IMR-90 (cell line): ENCODE results near the gene SFR1. TPM values are rescaled to one million over a fixed set of nuclear protein-coding genes. Genes with fewer than 3 reads are reported as not detected.

Source experiments
- ATAC-seq: fragments of 200-7000 bp; cut with Tn5 transposase; 2 replicates; pipeline ENCODE4 v1.9.1; 2020; ENCODE audit warnings: low read depth, mild to moderate bottlenecking, moderate library complexity
- BruUV-seq: library from RNA; stranded (reverse); fragments of 400-500 nt; replicated peaks from 2 replicates; lab custom pipeline; 2021; lab: Mats Ljungman, UMichigan
- CTCF ChIA-PET: fragments of 300-600 bp; formaldehyde crosslinking; extraction: SDS; loops from one replicate; lab custom pipeline; 2021; ENCODE audit warnings: antibody characterized with exemption; lab: Yijun Ruan, JAX
- POLR2A ChIA-PET: fragments of 300-600 bp; sonication (Branson Sonifier 250); formaldehyde crosslinking; loops from one replicate; lab custom pipeline; 2022; ENCODE audit warnings: antibody characterized with exemption; ENCODE audit not compliant: unreplicated experiment; lab: Charles Lee
- DNase-seq: peaks from one replicate; pipeline ENCODE4 v3.0.0; 2013
- H2AFZ ChIP-seq: replicated peaks from 2 replicates; pipeline ENCODE3; 2013; ENCODE audit warnings: low read length, mild to moderate bottlenecking; ENCODE audit not compliant: poor library complexity
- H2AK5ac ChIP-seq: 2 replicates; pipeline ENCODE4 v1.6.1; 2013; ENCODE audit warnings: low read depth, low read length, inconsistent platforms
- H2AK9ac ChIP-seq: replicated peaks from 2 replicates; pipeline ENCODE3; 2013; ENCODE audit warnings: mild to moderate bottlenecking, low read depth, low read length, moderate library complexity; ENCODE audit not compliant: poor library complexity
- H2BK120ac ChIP-seq: 2 replicates; pipeline ENCODE4 v1.6.1; 2013; ENCODE audit warnings: low read depth, low read length, inconsistent platforms
- H2BK15ac ChIP-seq: 3 replicates; pipeline ENCODE4 v1.6.1; 2013; ENCODE audit warnings: low read depth, low read length, inconsistent platforms
- H2BK20ac ChIP-seq: 2 replicates; pipeline ENCODE4 v1.6.1; 2013; ENCODE audit warnings: low read depth, mild to moderate bottlenecking, inconsistent platforms, low read length, moderate library complexity
- H2BK5ac ChIP-seq: 2 replicates; pipeline ENCODE4 v1.6.1; 2013; ENCODE audit warnings: mild to moderate bottlenecking, low read depth, low read length, inconsistent platforms; ENCODE audit not compliant: poor library complexity, severe bottlenecking
- H3K14ac ChIP-seq: replicated peaks from 2 replicates; pipeline ENCODE4 v1.6.1; 2013; ENCODE audit warnings: low read depth, low read length, inconsistent platforms
- H3K18ac ChIP-seq: 2 replicates; pipeline ENCODE4 v1.6.1; 2013; ENCODE audit warnings: low read depth, low read length, control low read depth
- H3K23ac ChIP-seq: 2 replicates; pipeline ENCODE4 v1.6.1; 2013; ENCODE audit warnings: low read depth, low read length, inconsistent platforms
- H3K27ac ChIP-seq: 2 replicates; pipeline ENCODE4 v1.5.1; 2013; ENCODE audit warnings: mild to moderate bottlenecking, control low read depth, low read length; ENCODE audit not compliant: insufficient read depth
- H3K27me3 ChIP-seq: 2 replicates; pipeline ENCODE4 v1.6.1; 2013; ENCODE audit warnings: low read length; ENCODE audit not compliant: control insufficient read depth, insufficient read depth
- H3K36me3 ChIP-seq: 2 replicates; pipeline ENCODE4 v1.6.1; 2013; ENCODE audit warnings: low read length, mixed read lengths; ENCODE audit not compliant: control insufficient read depth, insufficient read depth
- H3K4ac ChIP-seq: 2 replicates; pipeline ENCODE4 v1.6.1; 2013; ENCODE audit warnings: low read depth, low read length, inconsistent platforms
- H3K4me1 ChIP-seq: 2 replicates; pipeline ENCODE4 v1.6.1; 2013; ENCODE audit warnings: low read length, mixed read lengths; ENCODE audit not compliant: control insufficient read depth, insufficient read depth
- H3K4me2 ChIP-seq: 2 replicates; pipeline ENCODE4 v1.6.1; 2013; ENCODE audit warnings: low read depth, mild to moderate bottlenecking, control low read depth, low read length, moderate library complexity
- H3K4me3 ChIP-seq: 2 replicates; pipeline ENCODE4 v1.5.1; 2013; ENCODE audit warnings: low read depth, mild to moderate bottlenecking, control low read depth, low read length, moderate library complexity; ENCODE audit not compliant: insufficient read depth
- H3K56ac ChIP-seq: 2 replicates; pipeline ENCODE4 v1.6.1; 2013; ENCODE audit warnings: low read length, inconsistent platforms; ENCODE audit not compliant: insufficient read depth; ENCODE audit errors: extremely low read depth
- H3K79me1 ChIP-seq, 2 experiments: 2 replicates each; pipeline ENCODE4 v1.6.1; 2013; ENCODE audit warnings: low read length in 2 of 2, inconsistent platforms in 1 of 2, low read depth in 1 of 2
- H3K9ac ChIP-seq: 2 replicates; pipeline ENCODE4 v1.6.1; 2013; ENCODE audit warnings: low read depth, low read length, control low read depth
- H3K9me1 ChIP-seq: 2 replicates; pipeline ENCODE4 v1.6.1; 2013; ENCODE audit warnings: low read length, inconsistent platforms; ENCODE audit not compliant: insufficient read depth
- H3K9me3 ChIP-seq: 2 replicates; pipeline ENCODE4 v1.6.1; 2013; ENCODE audit warnings: low read length; ENCODE audit not compliant: control insufficient read depth, insufficient read depth
- H4K20me1 ChIP-seq: 2 replicates; pipeline ENCODE4 v1.6.1; 2013; ENCODE audit warnings: low read length, inconsistent platforms; ENCODE audit not compliant: insufficient read depth
- H4K5ac ChIP-seq: 2 replicates; pipeline ENCODE4 v1.6.1; 2013; ENCODE audit warnings: mild to moderate bottlenecking, low read depth, low read length, control low read depth
- H4K8ac ChIP-seq, 2 experiments: 2 replicates each; pipeline ENCODE4 v1.6.1; 2013; ENCODE audit warnings: low read depth in 2 of 2, low read length in 2 of 2, control low read depth in 1 of 2, inconsistent platforms in 1 of 2
- H4K91ac ChIP-seq: 2 replicates; pipeline ENCODE4 v1.6.1; 2013; ENCODE audit warnings: low read depth, low read length, inconsistent platforms; ENCODE audit not compliant: insufficient read depth
- BHLHE40 ChIP-seq: fragments of 150-350 bp; IDR thresholded peaks from 2 replicates; pipeline ENCODE4 v1.6.1; 2016; ENCODE audit warnings: mild to moderate bottlenecking, low read depth, low read length
- CEBPB ChIP-seq: IDR thresholded peaks from 2 replicates; pipeline ENCODE4 v1.6.1; 2012; ENCODE audit warnings: low read depth, low read length, improper control_type of control experiment
- CHD1 ChIP-seq: IDR thresholded peaks from 2 replicates; pipeline ENCODE4 v1.6.1; 2012; ENCODE audit warnings: low read depth, low read length, improper control_type of control experiment
- ELK1 ChIP-seq: fragments of 150-350 bp; IDR thresholded peaks from 2 replicates; pipeline ENCODE4 v1.6.1; 2016; ENCODE audit warnings: low read depth, mild to moderate bottlenecking, low read length, moderate library complexity, borderline replicate concordance
- FOS ChIP-seq: fragments of 150-350 bp; IDR thresholded peaks from 2 replicates; pipeline ENCODE4 v1.6.1; 2016; ENCODE audit warnings: low read depth, low read length
- MAFK ChIP-seq: IDR thresholded peaks from 2 replicates; pipeline ENCODE4 v1.6.1; 2012; ENCODE audit warnings: low read depth, low read length, improper control_type of control experiment
- MAZ ChIP-seq: IDR thresholded peaks from 2 replicates; pipeline ENCODE4 v1.6.1; 2012; ENCODE audit warnings: low read depth, mild to moderate bottlenecking, low read length, improper control_type of control experiment, moderate library complexity, borderline replicate concordance
- MXI1 ChIP-seq: IDR thresholded peaks from 2 replicates; pipeline ENCODE4 v1.6.1; 2012; ENCODE audit warnings: low read depth, mild to moderate bottlenecking, low read length, moderate library complexity, borderline replicate concordance
- NFE2L2 ChIP-seq: fragments of 150-350 bp; IDR thresholded peaks from 2 replicates; pipeline ENCODE4 v1.6.1; 2016; ENCODE audit warnings: low read depth, mild to moderate bottlenecking, low read length
- POLR2A ChIP-seq: IDR thresholded peaks from 2 replicates; pipeline ENCODE4 v1.6.1; 2012; ENCODE audit warnings: mild to moderate bottlenecking, low read depth, low read length
- RAD21 ChIP-seq: IDR thresholded peaks from 2 replicates; pipeline ENCODE4 v1.6.1; 2012; ENCODE audit warnings: low read length, improper control_type of control experiment
- RCOR1 ChIP-seq: IDR thresholded peaks from 2 replicates; pipeline ENCODE4 v1.6.1; 2012; ENCODE audit warnings: mild to moderate bottlenecking, low read length, improper control_type of control experiment; ENCODE audit not compliant: insufficient replicate concordance
- RFX5 ChIP-seq: IDR thresholded peaks from 2 replicates; pipeline ENCODE4 v1.8.0; 2012; ENCODE audit warnings: low read depth, mild to moderate bottlenecking, low read length, moderate library complexity
- SMC3 ChIP-seq: fragments of 150-350 bp; IDR thresholded peaks from 2 replicates; pipeline ENCODE4 v1.6.1; 2016; ENCODE audit warnings: low read depth, mild to moderate bottlenecking, antibody characterized with exemption, low read length, moderate library complexity
- USF2 ChIP-seq: fragments of 150-350 bp; IDR thresholded peaks from 2 replicates; pipeline ENCODE4 v1.6.1; 2017; ENCODE audit warnings: mild to moderate bottlenecking, antibody characterized with exemption, low read length, low read depth
- WGBS, 2 experiments: methylation state at CpG; one replicate each; pipeline versions ENCODE4 v1.1.5 to v1.1.7; 2013; ENCODE audit warnings: missing lambda C conversion rate in 2 of 2; ENCODE audit not compliant: insufficient read length in 1 of 2; ENCODE audit errors: extremely low coverage in 2 of 2; 5-methylcytosine and 5-hydroxymethylcytosine counted together
- dilution Hi-C: fragments of 300-500 bp; cut with HindIII; formaldehyde crosslinking; loops from one replicate; pipeline ENCODE4 v1.14.3; 2018; ENCODE audit warnings: low sequenced_read_pairs; ENCODE audit not compliant: unreplicated experiment
- in situ Hi-C: fragments of 300-500 bp; cut with MboI; formaldehyde crosslinking; loops from 3 replicates; pipeline ENCODE4 v1.14.3; 2019; ENCODE audit warnings: low sequenced_read_pairs, inconsistent platforms, mixed read lengths
- intact Hi-C: fragments of 100-400 bp; cut with micrococcal nuclease; formaldehyde crosslinking; loops from 2 replicates; pipeline ENCODE4 v1.10.0; 2022
- polyA plus RNA-seq, 3 experiments: library from polyadenylated mRNA; depleted of rRNA; stranded (reverse); fragments of >200 nt; gene quantifications; 2 replicates each; pipeline ENCODE4 v1.2.3, GENCODE V29; 2012; ENCODE audit warnings: low replicate concordance in 1 of 3
- total RNA-seq: library from RNA; depleted of rRNA; stranded (reverse); fragments of >200 nt; gene quantifications from 2 replicates; pipeline ENCODE4 v1.2.3, GENCODE V29; 2012
- TF ChIP-seq, protein P1 (sequence below): conservative IDR thresholded peaks from 2 replicates; pipeline ENCODE4 v1.5.1; 2012; ENCODE audit warnings: mild to moderate bottlenecking, low read depth, low read length, improper control_type of control experiment

SFR1 gene
- total and polyA plus RNA-seq, 2 of the 4 experiments (the other 2 are of a cell fraction) = 1.6 to 2.3 TPM

DNA sequence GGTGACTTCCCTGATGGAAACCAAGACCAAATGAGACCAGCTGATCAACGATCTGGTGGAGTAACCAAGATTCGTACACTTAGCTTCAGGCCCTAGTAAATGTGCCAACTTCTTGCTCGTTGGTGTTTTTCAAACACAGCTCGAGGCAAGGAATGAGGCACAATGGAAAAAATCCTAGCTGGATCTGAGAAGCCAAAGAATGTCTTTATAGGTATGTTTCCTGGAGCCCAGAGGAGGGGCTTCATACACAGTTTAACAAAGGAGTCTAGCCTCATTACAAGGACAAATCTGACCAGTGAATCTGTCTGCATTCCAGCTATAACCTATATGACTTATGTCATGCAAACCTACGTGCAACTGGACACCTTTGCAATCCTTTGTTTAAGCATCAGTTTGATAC, 40.0 kb upstream of the SFR1 start:
- 75% methylated on average over 2 of the region's 5 CpGs; no CpG with 5 or more reads in 1 of the 2 experiments for WGBS, 2 experiments
- TF ChIP-seq BHLHE40 (no peak), POLR2A (no peak), CEBPB (no peak), RFX5 (no peak), USF2 (no peak), CHD1 (no peak), SMC3 (no peak), FOS (no peak), MAFK (no peak), MAZ (no peak), MXI1 (no peak), RCOR1 (no peak), ELK1 (no peak), RAD21 (no peak), NFE2L2 (no peak)
- TF ChIP-seq, protein P1, sequence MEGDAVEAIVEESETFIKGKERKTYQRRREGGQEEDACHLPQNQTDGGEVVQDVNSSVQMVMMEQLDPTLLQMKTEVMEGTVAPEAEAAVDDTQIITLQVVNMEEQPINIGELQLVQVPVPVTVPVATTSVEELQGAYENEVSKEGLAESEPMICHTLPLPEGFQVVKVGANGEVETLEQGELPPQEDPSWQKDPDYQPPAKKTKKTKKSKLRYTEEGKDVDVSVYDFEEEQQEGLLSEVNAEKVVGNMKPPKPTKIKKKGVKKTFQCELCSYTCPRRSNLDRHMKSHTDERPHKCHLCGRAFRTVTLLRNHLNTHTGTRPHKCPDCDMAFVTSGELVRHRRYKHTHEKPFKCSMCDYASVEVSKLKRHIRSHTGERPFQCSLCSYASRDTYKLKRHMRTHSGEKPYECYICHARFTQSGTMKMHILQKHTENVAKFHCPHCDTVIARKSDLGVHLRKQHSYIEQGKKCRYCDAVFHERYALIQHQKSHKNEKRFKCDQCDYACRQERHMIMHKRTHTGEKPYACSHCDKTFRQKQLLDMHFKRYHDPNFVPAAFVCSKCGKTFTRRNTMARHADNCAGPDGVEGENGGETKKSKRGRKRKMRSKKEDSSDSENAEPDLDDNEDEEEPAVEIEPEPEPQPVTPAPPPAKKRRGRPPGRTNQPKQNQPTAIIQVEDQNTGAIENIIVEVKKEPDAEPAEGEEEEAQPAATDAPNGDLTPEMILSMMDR = no peak
- H3K14ac ChIP-seq = no peak overlapping the region
- CTCF ChIA-PET = no interaction called here
- no peaks in the 10 kb centered on the region for H4K20me1 ChIP-seq
- no peak overlapping the region for H3K4ac ChIP-seq
- dilution Hi-C loops (no loop called here), in situ Hi-C loops (no loop called here), intact Hi-C loops (no loop called here)
- no peak overlapping the region for H2BK5ac ChIP-seq
- no peak overlapping the region for H4K91ac ChIP-seq
- no peak overlapping the region for H2AK5ac ChIP-seq
- H3K56ac ChIP-seq = no peak overlapping the region
- H2AFZ ChIP-seq = no peak overlapping the region
- H3K36me3 ChIP-seq = no peaks in the 10 kb centered on the region
- ATAC-seq (no peak), DNase-seq (no peak)
- H4K5ac ChIP-seq = no peak overlapping the region
- H2BK15ac ChIP-seq = no peak overlapping the region
- H3K4me2 ChIP-seq = no peak overlapping the region
- H3K9me3 ChIP-seq = no peaks in the 10 kb centered on the region
- H3K79me1 ChIP-seq = no peaks in the 10 kb centered on the region
- no peak overlapping the region for H3K27ac ChIP-seq
- H3K4me1 ChIP-seq = no peaks in the 10 kb centered on the region
- H3K9ac ChIP-seq = no peak overlapping the region
- H2AK9ac ChIP-seq = no peak overlapping the region
- H3K4me3 ChIP-seq = no peak overlapping the region
- H3K18ac ChIP-seq = no peak overlapping the region
- no peak overlapping the region for H4K8ac ChIP-seq
- H3K27me3 ChIP-seq = peaks cover 20% of the 10 kb centered on the region
- POLR2A ChIA-PET = no interaction called here
- H2BK20ac ChIP-seq = no peak overlapping the region
- BruUV-seq = no TSS peak
- no peak overlapping the region for H3K23ac ChIP-seq
- H2BK120ac ChIP-seq = no peak overlapping the region
- no peaks in the 10 kb centered on the region for H3K9me1 ChIP-seq
